CD4-positive, CD25-positive, alpha-beta regulatory T cell (primary cell): ENCODE measurements around the gene SHC1. TPM values are rescaled to one million over a fixed set of nuclear protein-coding genes. Genes with fewer than 3 reads are reported as not detected.

Experiments used
- ATAC-seq, 2 donors: fragments of 150-1000 bp; cut with Tn5 transposase; one replicate each; pipeline ENCODE4 v1.10.0; 2021; ENCODE audit warnings: low read depth in 2 of 2, moderate number of reproducible peaks in 2 of 2, moderate library complexity in 1 of 2
- DNase-seq, 3 donors: peaks; one replicate each; pipeline versions ENCODE4 v3.0.0 to v3.0.0-alpha.2; 2012 to 2022; ENCODE audit warnings: mixed read lengths in 1 of 3
- H3K27ac ChIP-seq: one replicate; pipeline ENCODE4 v1.7.0; 2013; ENCODE audit warnings: mild to moderate bottlenecking, low read length; ENCODE audit not compliant: insufficient read depth, poor library complexity, severe bottlenecking
- H3K27me3 ChIP-seq: one replicate; pipeline ENCODE4 v1.7.0; 2013; ENCODE audit warnings: low read length; ENCODE audit not compliant: control insufficient read depth, insufficient read depth
- H3K36me3 ChIP-seq: one replicate; pipeline ENCODE4 v1.7.0; 2013; ENCODE audit warnings: mild to moderate bottlenecking, low read length, moderate library complexity; ENCODE audit not compliant: control insufficient read depth, insufficient read depth
- H3K4me1 ChIP-seq: 2 replicates; pipeline ENCODE4 v1.7.0; 2013; ENCODE audit warnings: mild to moderate bottlenecking, low read length; ENCODE audit not compliant: insufficient read depth, control insufficient read depth, poor library complexity, severe bottlenecking
- H3K4me3 ChIP-seq: one replicate; pipeline ENCODE4 v1.7.0; 2013; ENCODE audit warnings: low read depth, mild to moderate bottlenecking, low read length, moderate library complexity
- H3K9me3 ChIP-seq, 2 experiments: 1 replicate in 1 of 2; 2 replicates in 1 of 2; pipeline ENCODE4 v1.7.0; 2013; ENCODE audit warnings: low read length in 2 of 2, mild to moderate bottlenecking in 1 of 2, moderate library complexity in 1 of 2; ENCODE audit not compliant: control insufficient read depth in 2 of 2
- H3K27ac Mint-ChIP-seq, 3 donors: one replicate each; pipeline ENCODE4 v1.8.0; 2020 to 2022; ENCODE audit warnings: mild to moderate bottlenecking in 3 of 3, mixed read lengths in 3 of 3, moderate library complexity in 2 of 3
- H3K27me3 Mint-ChIP-seq: one replicate; pipeline ENCODE4 v1.8.0; 2022; ENCODE audit warnings: mild to moderate bottlenecking, mixed read lengths
- H3K36me3 Mint-ChIP-seq: one replicate; pipeline ENCODE4 v1.8.0; 2020; ENCODE audit warnings: mixed read lengths
- H3K4me1 Mint-ChIP-seq, 4 donors: one replicate each; pipeline ENCODE4 v1.8.0; 2020 to 2022; ENCODE audit warnings: mixed read lengths in 4 of 4, mild to moderate bottlenecking in 1 of 4
- H3K4me3 Mint-ChIP-seq, 4 donors: one replicate each; pipeline ENCODE4 v1.8.0; 2020 to 2022; ENCODE audit warnings: mild to moderate bottlenecking in 4 of 4, mixed read lengths in 4 of 4, moderate library complexity in 3 of 4
- H3K9me3 Mint-ChIP-seq, 7 donors: one replicate each; pipeline ENCODE4 v1.8.0; 2020 to 2022; ENCODE audit warnings: mixed read lengths in 7 of 7, mild to moderate bottlenecking in 3 of 7, moderate library complexity in 2 of 7
- polyA plus RNA-seq, 4 donors: library from polyadenylated mRNA; unstranded; fragments of 300-500 nt; fragmentation: Illumina TruSeq; gene quantifications; one replicate each; pipeline ENCODE4 v1.2.3, GENCODE V29; 2021
- total RNA-seq: library from RNA; stranded (reverse); gene quantifications from one replicate; pipeline ENCODE4 v1.2.3, GENCODE V29; 2022

The SHC1 gene
- total RNA-seq, result 71.3 TPM
- polyA plus RNA-seq, result 10 to 100 TPM; 27.0 to 40.3 (median 30.3) TPM

GRCh38 chr1:154970631-154971340 is at the start of gene SHC1:
TSS of gene SHC1 (minus strand) at chr1:154970747. CDS start at chr1:154970526, 221 bp downstream.
- H3K36me3 ChIP-seq, result peaks cover 32% of the 10 kb centered on the region
- H3K4me3 Mint-ChIP-seq, result peak within 1 kb of the TSS; percentile 34 to 68 (median 54)
- no peaks in the 10 kb centered on the region for H3K9me3 Mint-ChIP-seq
- H3K36me3 Mint-ChIP-seq, result peaks cover 5% of the 10 kb centered on the region
- DNase-seq (peak in 1 of 3 donors; percentile 35), ATAC-seq (no peak)
- H3K4me1 ChIP-seq, result peaks cover 40% of the 10 kb centered on the region
- H3K27ac Mint-ChIP-seq, result peak within 1 kb of the TSS; percentile 60 to 86 (median 66)
- no peaks in the 10 kb centered on the region for H3K27me3 Mint-ChIP-seq
- peak within 1 kb of the TSS; percentile 35 for H3K4me3 ChIP-seq
- peaks cover 0 to 38% (median 28%) of the 10 kb centered on the region in 4 donors for H3K4me1 Mint-ChIP-seq
- peak within 1 kb of the TSS; percentile 42 for H3K27ac ChIP-seq
- no peaks in the 10 kb centered on the region for H3K9me3 ChIP-seq
- H3K27me3 ChIP-seq, result no peaks in the 10 kb centered on the region

GRCh38 chr1:155019377-155020245 is 49.1 kb upstream of the SHC1 start:
- H3K4me1 ChIP-seq, result peaks cover 40% of the 10 kb centered on the region
- H3K27ac Mint-ChIP-seq, result peak overlapping the region; percentile 80 to 97 (median 88)
- H3K36me3 ChIP-seq, result peaks cover 11% of the 10 kb centered on the region
- peaks cover 7 to 53% (median 37%) of the 10 kb centered on the region in 4 donors for H3K4me1 Mint-ChIP-seq
- H3K27ac ChIP-seq, result no peak overlapping the region
- H3K9me3 ChIP-seq, result no peaks in the 10 kb centered on the region
- H3K9me3 Mint-ChIP-seq, result peaks cover 0 to 2% (median 0%) of the 10 kb centered on the region in 7 donors
- DNase-seq (no peak), ATAC-seq (no peak)
- H3K27me3 Mint-ChIP-seq, result no peaks in the 10 kb centered on the region
- H3K36me3 Mint-ChIP-seq, result peaks cover 12% of the 10 kb centered on the region
- no peak overlapping the region for H3K4me3 ChIP-seq
- peak overlapping the region in 3 of 4 donors; percentile 33 to 74 (median 36) for H3K4me3 Mint-ChIP-seq
- no peaks in the 10 kb centered on the region for H3K27me3 ChIP-seq

GRCh38 chr1:155018617-155019348 is 48.2 kb upstream of the SHC1 start:
- H3K4me3 ChIP-seq, result no peak overlapping the region
- Mint-ChIP-seq H3K9me3 (peaks cover 0 to 2% (median 0%) of the 10 kb centered on the region in 7 donors), H3K4me3 (peak overlapping the region in 1 of 4 donors; percentile 35), H3K36me3 (peaks cover 12% of the 10 kb centered on the region), H3K27ac (peak overlapping the region; percentile 7 to 88 (median 82)), H3K27me3 (no peaks in the 10 kb centered on the region), H3K4me1 (peaks cover 7 to 61% (median 45%) of the 10 kb centered on the region in 4 donors)
- no peak for DNase-seq
- H3K9me3 ChIP-seq, result no peaks in the 10 kb centered on the region
- no peak for ATAC-seq
- H3K27me3 ChIP-seq, result no peaks in the 10 kb centered on the region
- H3K36me3 ChIP-seq, result peaks cover 18% of the 10 kb centered on the region
- peaks cover 48% of the 10 kb centered on the region for H3K4me1 ChIP-seq
- H3K27ac ChIP-seq, result no peak overlapping the region

GRCh38 chr1:155017946-155018316 is 47.4 kb upstream of the SHC1 start:
- peaks cover 9 to 66% (median 52%) of the 10 kb centered on the region in 4 donors for H3K4me1 Mint-ChIP-seq
- Histone ChIP-seq H3K4me3 (no peak overlapping the region), H3K9me3 (no peaks in the 10 kb centered on the region), H3K27ac (peak overlapping the region; percentile 84), H3K36me3 (peaks cover 18% of the 10 kb centered on the region), H3K4me1 (peaks cover 56% of the 10 kb centered on the region), H3K27me3 (no peaks in the 10 kb centered on the region)
- peak overlapping the region; percentile 68 to 93 (median 69) for H3K27ac Mint-ChIP-seq
- H3K9me3 Mint-ChIP-seq, result peaks cover 0 to 2% (median 0%) of the 10 kb centered on the region in 7 donors
- peak overlapping the region; percentile 61 to 84 (median 76) for H3K4me3 Mint-ChIP-seq
- ATAC-seq (no peak), DNase-seq (no peak)
- H3K27me3 Mint-ChIP-seq, result no peaks in the 10 kb centered on the region
- H3K36me3 Mint-ChIP-seq, result peaks cover 12% of the 10 kb centered on the region

GRCh38 chr1:155017041-155017945 is 46.7 kb upstream of the SHC1 start:
- Mint-ChIP-seq H3K9me3 (peaks cover 0 to 2% (median 0%) of the 10 kb centered on the region in 7 donors), H3K4me1 (peaks cover 14 to 73% (median 58%) of the 10 kb centered on the region in 4 donors), H3K4me3 (peak overlapping the region; percentile 71 to 89 (median 82)), H3K27me3 (no peaks in the 10 kb centered on the region), H3K27ac (peak overlapping the region; percentile 92 to 94 (median 93)), H3K36me3 (peaks cover 12% of the 10 kb centered on the region)
- Histone ChIP-seq H3K4me1 (peaks cover 62% of the 10 kb centered on the region), H3K4me3 (no peak overlapping the region), H3K27me3 (no peaks in the 10 kb centered on the region), H3K9me3 (no peaks in the 10 kb centered on the region), H3K27ac (peak overlapping the region; percentile 84), H3K36me3 (peaks cover 18% of the 10 kb centered on the region)
- peak; percentile 82 to 92 (median 89) for DNase-seq
- ATAC-seq, result peak; percentile 90 to 94

- Mint-ChIP-seq H3K4me3 (peak overlapping the region; percentile 62 to 89 (median 76)), H3K27ac (peak overlapping the region; percentile 92 to 99 (median 94)), H3K27me3 (no peaks in the 10 kb centered on the region), H3K36me3 (peaks cover 12% of the 10 kb centered on the region), H3K9me3 (peaks cover 0 to 2% (median 0%) of the 10 kb centered on the region in 7 donors), H3K4me1 (peaks cover 14 to 75% (median 59%) of the 10 kb centered on the region in 4 donors)
- Histone ChIP-seq H3K9me3 (no peaks in the 10 kb centered on the region), H3K36me3 (peaks cover 18% of the 10 kb centered on the region), H3K27me3 (no peaks in the 10 kb centered on the region), H3K4me1 (peaks cover 72% of the 10 kb centered on the region), H3K4me3 (no peak overlapping the region), H3K27ac (peak overlapping the region; percentile 84)
- ATAC-seq (no peak), DNase-seq (peak; percentile 22 to 71 (median 36))
Observed at GRCh38 chr1:155016231-155016831, 45.8 kb upstream of the SHC1 start.
